ENCODE data around the gene OPN4.

DNA sequence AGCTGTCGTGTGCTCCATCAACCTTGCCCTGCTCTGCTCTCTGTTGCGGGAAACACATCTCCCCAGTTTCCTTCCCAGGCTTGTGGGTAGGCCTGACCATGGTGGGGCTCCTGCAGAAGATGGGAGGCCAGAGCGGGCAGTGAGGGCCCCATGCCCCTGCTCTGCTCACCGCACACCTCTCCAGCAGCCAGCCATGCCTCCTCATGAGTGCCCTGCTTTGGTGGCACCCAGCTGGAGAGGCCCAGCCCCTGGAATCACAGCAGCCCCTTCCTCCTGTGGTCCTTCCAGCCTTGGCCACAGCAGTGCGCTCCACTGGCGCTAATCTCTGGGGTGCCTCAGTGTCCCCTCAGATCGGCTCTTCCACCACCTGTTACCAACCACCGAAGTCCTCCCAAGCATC is 4.2 kb upstream of the OPN4 start:
- TF ChIP-seq ARID2 (CRISPR knock-in tag; IDR thresholded peaks at IDR 0.05; ENCODE audit: borderline replicate concordance) (no peak), ZBTB3 (CRISPR knock-in tag; IDR thresholded peaks at IDR 0.05; ENCODE audit: borderline replicate concordance, low read depth) (no peak), CHD2 (IDR thresholded peaks at IDR 0.05; ENCODE audit: low read depth, low read length) (no peak), ZNF501 (CRISPR knock-in tag; IDR thresholded peaks at IDR 0.05) (no peak), KDM3A (CRISPR knock-in tag; IDR thresholded peaks at IDR 0.05; ENCODE audit: low read depth) (no peak), FOSL1 (CRISPR knock-in tag; IDR thresholded peaks at IDR 0.05; ENCODE audit: borderline replicate concordance) (no peak), TAF1 (CRISPR knock-in tag; IDR thresholded peaks at IDR 0.05) (no peak), SIX4 (CRISPR knock-in tag; IDR thresholded peaks at IDR 0.05) (no peak), SRF (IDR thresholded peaks at IDR 0.05; ENCODE audit: low read depth, low read length) (no peak), HNRNPL (IDR thresholded peaks at IDR 0.05; ENCODE audit: low read depth, low read length) (no peak)
- TF ChIP-seq, protein P1, sequence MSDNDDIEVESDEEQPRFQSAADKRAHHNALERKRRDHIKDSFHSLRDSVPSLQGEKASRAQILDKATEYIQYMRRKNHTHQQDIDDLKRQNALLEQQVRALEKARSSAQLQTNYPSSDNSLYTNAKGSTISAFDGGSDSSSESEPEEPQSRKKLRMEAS (IDR thresholded peaks at IDR 0.05): no peak
- TF ChIP-seq, protein P2, sequence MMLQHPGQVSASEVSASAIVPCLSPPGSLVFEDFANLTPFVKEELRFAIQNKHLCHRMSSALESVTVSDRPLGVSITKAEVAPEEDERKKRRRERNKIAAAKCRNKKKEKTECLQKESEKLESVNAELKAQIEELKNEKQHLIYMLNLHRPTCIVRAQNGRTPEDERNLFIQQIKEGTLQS (CRISPR knock-in tag; IDR thresholded peaks at IDR 0.05): no peak
- TF ChIP-seq, protein P3, sequence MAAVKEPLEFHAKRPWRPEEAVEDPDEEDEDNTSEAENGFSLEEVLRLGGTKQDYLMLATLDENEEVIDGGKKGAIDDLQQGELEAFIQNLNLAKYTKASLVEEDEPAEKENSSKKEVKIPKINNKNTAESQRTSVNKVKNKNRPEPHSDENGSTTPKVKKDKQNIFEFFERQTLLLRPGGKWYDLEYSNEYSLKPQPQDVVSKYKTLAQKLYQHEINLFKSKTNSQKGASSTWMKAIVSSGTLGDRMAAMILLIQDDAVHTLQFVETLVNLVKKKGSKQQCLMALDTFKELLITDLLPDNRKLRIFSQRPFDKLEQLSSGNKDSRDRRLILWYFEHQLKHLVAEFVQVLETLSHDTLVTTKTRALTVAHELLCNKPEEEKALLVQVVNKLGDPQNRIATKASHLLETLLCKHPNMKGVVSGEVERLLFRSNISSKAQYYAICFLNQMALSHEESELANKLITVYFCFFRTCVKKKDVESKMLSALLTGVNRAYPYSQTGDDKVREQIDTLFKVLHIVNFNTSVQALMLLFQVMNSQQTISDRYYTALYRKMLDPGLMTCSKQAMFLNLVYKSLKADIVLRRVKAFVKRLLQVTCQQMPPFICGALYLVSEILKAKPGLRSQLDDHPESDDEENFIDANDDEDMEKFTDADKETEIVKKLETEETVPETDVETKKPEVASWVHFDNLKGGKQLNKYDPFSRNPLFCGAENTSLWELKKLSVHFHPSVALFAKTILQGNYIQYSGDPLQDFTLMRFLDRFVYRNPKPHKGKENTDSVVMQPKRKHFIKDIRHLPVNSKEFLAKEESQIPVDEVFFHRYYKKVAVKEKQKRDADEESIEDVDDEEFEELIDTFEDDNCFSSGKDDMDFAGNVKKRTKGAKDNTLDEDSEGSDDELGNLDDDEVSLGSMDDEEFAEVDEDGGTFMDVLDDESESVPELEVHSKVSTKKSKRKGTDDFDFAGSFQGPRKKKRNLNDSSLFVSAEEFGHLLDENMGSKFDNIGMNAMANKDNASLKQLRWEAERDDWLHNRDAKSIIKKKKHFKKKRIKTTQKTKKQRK (IDR thresholded peaks at IDR 0.05; ENCODE audit: low read length): no peak
- TF ChIP-seq, protein P4, sequence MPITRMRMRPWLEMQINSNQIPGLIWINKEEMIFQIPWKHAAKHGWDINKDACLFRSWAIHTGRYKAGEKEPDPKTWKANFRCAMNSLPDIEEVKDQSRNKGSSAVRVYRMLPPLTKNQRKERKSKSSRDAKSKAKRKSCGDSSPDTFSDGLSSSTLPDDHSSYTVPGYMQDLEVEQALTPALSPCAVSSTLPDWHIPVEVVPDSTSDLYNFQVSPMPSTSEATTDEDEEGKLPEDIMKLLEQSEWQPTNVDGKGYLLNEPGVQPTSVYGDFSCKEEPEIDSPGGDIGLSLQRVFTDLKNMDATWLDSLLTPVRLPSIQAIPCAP (CRISPR knock-in tag; IDR thresholded peaks at IDR 0.05; ENCODE audit: low read depth): no peak
